ENCODE data around the gene CLSTN3. TPM values are rescaled to one million over a fixed set of nuclear protein-coding genes. Genes with fewer than 3 reads are reported as not detected.

Gene CLSTN3
- total and polyA plus RNA-seq, 7 donors: 3.7 to 41.5 (median 12.6) TPM

DNA sequence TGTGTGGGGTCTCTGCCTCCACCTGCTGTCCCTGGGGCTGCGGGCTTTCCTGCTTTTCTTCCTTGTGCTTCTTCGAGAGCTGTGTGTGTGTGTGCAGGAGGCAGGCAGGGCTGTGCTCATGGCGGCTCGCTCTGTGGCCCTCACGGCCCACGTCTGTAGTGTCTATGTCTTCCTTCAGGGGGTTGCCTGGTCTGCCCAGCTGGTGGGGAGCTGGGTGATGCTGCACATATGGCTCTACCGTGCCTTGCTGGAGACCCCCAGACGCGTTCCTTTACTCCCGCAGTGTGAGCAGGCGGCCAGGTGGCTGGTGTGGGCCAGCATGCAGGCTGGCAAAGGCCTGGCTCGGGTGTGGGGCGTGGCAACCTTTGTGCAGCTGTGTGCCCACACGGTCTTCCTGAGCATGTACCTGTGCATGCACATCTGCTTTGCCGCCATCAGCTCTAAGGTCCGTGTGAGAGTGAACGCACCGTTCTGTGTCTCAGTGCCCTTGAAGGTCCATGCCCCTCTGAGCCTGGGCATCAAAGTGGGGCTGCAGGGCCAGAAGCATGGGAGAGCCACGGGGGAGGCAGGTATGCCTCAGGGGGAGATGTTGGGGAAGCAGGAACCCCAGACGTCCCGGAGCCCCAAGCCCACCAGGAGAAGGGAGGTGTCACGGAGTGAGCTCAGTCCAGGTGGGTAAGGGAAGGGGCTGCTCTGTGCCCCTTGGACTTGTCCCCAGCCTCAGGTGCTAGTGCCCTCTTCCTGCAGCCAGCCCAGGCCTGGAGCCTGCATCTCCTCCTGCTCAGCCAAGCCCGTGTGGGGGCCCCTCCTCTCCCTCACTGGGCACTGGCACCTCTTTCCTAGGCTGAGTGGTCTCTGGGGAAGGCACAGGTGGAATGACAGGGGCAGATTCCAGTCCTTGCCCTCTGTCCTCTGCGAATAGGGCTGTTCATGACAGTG is 26.4 kb downstream of the CLSTN3 start:
- WGBS, 2 donors: 85 to 87% methylated on average over 24 of the region's 24 CpGs
- no peaks in the 10 kb centered on the region for H3K4me1 ChIP-seq
- H3K4me3 ChIP-seq: no peak overlapping the region
- DNase-seq: peak; percentile 59
- H3K27ac ChIP-seq: no peak overlapping the region
- intact Hi-C loops (cut with DNase I): no loop called here
- H3K9me3 ChIP-seq: no peaks in the 10 kb centered on the region
- no peaks in the 10 kb centered on the region for H3K27me3 ChIP-seq
- H3K36me3 ChIP-seq: peaks cover 0 to 8% (median 0%) of the 10 kb centered on the region in 4 donors
- TF ChIP-seq EP300 (IDR thresholded peaks at IDR 0.05) (no peak), POLR2A (IDR thresholded peaks at IDR 0.05) (no peak), POLR2AphosphoS5 (IDR thresholded peaks at IDR 0.05) (no peak)
- TF ChIP-seq, protein P1, sequence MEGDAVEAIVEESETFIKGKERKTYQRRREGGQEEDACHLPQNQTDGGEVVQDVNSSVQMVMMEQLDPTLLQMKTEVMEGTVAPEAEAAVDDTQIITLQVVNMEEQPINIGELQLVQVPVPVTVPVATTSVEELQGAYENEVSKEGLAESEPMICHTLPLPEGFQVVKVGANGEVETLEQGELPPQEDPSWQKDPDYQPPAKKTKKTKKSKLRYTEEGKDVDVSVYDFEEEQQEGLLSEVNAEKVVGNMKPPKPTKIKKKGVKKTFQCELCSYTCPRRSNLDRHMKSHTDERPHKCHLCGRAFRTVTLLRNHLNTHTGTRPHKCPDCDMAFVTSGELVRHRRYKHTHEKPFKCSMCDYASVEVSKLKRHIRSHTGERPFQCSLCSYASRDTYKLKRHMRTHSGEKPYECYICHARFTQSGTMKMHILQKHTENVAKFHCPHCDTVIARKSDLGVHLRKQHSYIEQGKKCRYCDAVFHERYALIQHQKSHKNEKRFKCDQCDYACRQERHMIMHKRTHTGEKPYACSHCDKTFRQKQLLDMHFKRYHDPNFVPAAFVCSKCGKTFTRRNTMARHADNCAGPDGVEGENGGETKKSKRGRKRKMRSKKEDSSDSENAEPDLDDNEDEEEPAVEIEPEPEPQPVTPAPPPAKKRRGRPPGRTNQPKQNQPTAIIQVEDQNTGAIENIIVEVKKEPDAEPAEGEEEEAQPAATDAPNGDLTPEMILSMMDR (IDR thresholded peaks at IDR 0.05): no peak

DNA sequence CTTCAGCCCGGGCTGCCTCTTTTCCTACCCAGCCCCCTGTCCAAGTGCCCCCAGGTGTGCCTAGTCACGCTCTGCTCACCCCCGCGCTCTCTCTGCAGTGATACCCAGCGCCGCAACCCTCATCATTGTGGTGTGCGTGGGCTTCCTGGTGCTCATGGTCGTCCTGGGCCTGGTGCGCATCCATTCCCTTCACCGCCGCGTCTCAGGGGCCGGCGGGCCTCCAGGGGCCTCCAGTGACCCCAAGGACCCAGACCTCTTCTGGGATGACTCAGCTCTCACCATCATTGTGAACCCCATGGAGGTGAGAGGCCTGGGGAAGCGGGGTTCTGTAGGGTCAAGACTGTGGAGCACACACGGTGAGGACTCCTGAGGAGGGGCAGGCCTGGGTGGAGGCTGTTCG is 27.2 kb downstream of the CLSTN3 start:
- DNase-seq: peak; percentile 39
- Histone ChIP-seq H3K4me3 (no peak overlapping the region), H3K36me3 (peaks cover 0 to 6% (median 0%) of the 10 kb centered on the region in 4 donors), H3K9me3 (no peaks in the 10 kb centered on the region), H3K27ac (no peak overlapping the region), H3K27me3 (no peaks in the 10 kb centered on the region), H3K4me1 (no peaks in the 10 kb centered on the region)
- intact Hi-C loops (cut with DNase I): no loop called here
- no peak for TF ChIP-seq POLR2A (IDR thresholded peaks at IDR 0.05)
- WGBS, 2 donors: 95 to 96% methylated on average over 17 of the region's 17 CpGs

DNA sequence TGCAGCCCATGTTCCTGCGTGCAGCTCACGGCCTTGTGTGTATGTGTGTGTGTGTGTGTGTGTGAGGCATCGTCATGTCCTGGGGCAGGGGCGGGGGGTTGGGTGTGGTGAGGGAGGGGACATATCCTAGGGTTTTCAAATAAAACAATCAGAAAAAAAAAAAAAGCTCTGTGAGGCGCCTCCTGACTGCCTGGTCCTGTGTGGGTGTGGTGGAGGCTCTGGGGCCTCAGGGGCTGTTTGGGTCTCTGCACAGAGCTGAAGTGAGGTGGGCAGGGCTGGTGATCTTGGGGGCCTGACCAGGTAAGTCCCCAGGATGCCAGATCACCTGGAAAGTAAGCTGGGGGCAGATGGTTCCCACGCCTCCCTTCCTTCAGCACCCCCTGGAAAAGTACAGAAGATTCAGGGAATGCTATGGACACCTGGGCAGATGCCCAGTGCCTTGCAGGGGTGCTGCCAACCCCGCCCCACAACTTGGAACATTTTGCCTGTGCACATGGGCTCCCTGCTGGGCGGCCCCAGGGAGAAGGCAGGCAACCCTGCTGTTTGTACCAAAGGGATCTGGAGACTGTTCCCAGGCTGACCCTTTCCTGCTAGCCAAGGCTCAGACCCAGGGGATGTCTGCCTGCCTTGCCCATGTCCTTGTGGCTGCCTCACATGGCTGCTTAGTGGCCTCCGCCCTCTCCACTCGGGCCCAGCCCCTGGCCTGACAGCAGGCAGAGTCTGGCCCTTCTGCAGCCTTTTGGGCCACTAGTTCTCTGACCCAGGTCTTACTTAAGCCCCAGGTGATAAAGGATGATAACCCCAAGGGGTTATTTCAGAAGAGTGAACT is 28.8 kb downstream of the CLSTN3 start:
- H3K9me3 ChIP-seq: no peaks in the 10 kb centered on the region
- H3K27me3 ChIP-seq: peaks cover 0 to 13% (median 9%) of the 10 kb centered on the region in 3 donors
- 75 to 77% methylated on average over 10 of the region's 10 CpGs for WGBS, 2 donors
- no peaks in the 10 kb centered on the region for H3K4me1 ChIP-seq
- H3K27ac ChIP-seq: no peak overlapping the region
- no peak overlapping the region for H3K4me3 ChIP-seq
- DNase-seq: peak; percentile 50
- TF ChIP-seq POLR2A (IDR thresholded peaks at IDR 0.05) (no peak), EP300 (IDR thresholded peaks at IDR 0.05) (no peak), POLR2AphosphoS5 (IDR thresholded peaks at IDR 0.05) (no peak)
- TF ChIP-seq, protein P1 (IDR thresholded peaks at IDR 0.05): no peak
- intact Hi-C loops (cut with DNase I): no loop called here
- H3K36me3 ChIP-seq: peaks cover 0 to 1% (median 0%) of the 10 kb centered on the region in 4 donors

DNA sequence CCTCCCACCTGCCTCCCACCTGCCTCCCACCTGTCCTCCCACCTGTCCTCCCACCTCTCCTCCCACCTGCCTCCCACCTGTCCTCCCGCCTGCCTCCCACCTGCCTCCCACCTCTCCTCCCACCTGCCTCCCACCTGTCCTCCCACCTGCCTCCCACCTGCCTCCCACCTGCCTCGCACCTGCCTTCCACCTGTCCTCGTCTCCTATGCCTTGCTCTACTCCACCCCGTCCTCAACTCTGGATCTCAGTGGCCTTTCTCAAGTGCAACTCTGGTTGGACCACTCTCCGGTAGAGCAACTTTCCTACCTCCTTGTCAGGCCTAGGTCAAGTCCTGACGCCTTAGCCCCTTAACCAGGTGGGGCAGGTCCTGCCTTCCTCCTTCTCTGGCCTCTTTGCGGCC is 30.0 kb downstream of the CLSTN3 start:
- intact Hi-C loops (cut with DNase I): no loop called here
- Histone ChIP-seq H3K36me3 (no peaks in the 10 kb centered on the region), H3K4me1 (no peaks in the 10 kb centered on the region), H3K27ac (no peak overlapping the region), H3K9me3 (no peaks in the 10 kb centered on the region), H3K4me3 (no peak overlapping the region), H3K27me3 (peaks cover 0 to 13% (median 9%) of the 10 kb centered on the region in 3 donors)
- peak; percentile 47 for DNase-seq
- TF ChIP-seq EP300 (IDR thresholded peaks at IDR 0.05): no peak
- TF ChIP-seq, protein P1 (IDR thresholded peaks at IDR 0.05): no peak
- TF ChIP-seq POLR2AphosphoS5 (IDR thresholded peaks at IDR 0.05): no peak
- no peak for TF ChIP-seq POLR2A (IDR thresholded peaks at IDR 0.05)
- 73 to 74% methylated on average over 7 of the region's 7 CpGs for WGBS, 2 donors

DNA sequence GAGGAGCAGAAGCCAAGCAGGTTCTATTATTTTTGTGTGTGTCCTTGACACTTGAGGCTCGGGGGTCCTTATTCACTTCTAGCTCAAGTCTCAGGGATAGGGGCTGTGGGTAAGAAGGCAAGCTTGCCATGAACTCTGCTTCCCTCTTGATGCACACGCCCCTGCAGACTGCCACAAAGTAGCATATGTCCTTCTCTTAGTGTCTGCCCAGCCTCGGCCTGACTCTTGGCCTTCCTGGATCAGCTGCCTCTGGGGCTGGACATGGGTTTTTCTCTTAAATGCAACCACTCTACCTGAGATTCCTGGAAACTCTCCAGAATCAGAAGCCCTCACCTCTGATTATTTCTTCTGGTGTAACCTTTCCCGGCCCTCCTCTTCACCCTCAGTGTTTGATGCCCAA is 31.2 kb downstream of the CLSTN3 start:
- Histone ChIP-seq H3K9me3 (no peaks in the 10 kb centered on the region), H3K27ac (no peak overlapping the region), H3K4me3 (no peak overlapping the region), H3K27me3 (peaks cover 0 to 13% (median 9%) of the 10 kb centered on the region in 3 donors), H3K36me3 (no peaks in the 10 kb centered on the region), H3K4me1 (no peaks in the 10 kb centered on the region)
- intact Hi-C loops (cut with DNase I): no loop called here
- TF ChIP-seq, protein P1 (IDR thresholded peaks at IDR 0.05): no peak
- TF ChIP-seq POLR2AphosphoS5 (IDR thresholded peaks at IDR 0.05) (no peak), EP300 (IDR thresholded peaks at IDR 0.05) (no peak), POLR2A (IDR thresholded peaks at IDR 0.05) (no peak)
- DNase-seq: peak; percentile 53
- WGBS, 2 donors: 89 to 93% methylated on average over 4 of the region's 4 CpGs
